ENCODE measurements around the gene NTSR1.

NTSR1 gene

DNA sequence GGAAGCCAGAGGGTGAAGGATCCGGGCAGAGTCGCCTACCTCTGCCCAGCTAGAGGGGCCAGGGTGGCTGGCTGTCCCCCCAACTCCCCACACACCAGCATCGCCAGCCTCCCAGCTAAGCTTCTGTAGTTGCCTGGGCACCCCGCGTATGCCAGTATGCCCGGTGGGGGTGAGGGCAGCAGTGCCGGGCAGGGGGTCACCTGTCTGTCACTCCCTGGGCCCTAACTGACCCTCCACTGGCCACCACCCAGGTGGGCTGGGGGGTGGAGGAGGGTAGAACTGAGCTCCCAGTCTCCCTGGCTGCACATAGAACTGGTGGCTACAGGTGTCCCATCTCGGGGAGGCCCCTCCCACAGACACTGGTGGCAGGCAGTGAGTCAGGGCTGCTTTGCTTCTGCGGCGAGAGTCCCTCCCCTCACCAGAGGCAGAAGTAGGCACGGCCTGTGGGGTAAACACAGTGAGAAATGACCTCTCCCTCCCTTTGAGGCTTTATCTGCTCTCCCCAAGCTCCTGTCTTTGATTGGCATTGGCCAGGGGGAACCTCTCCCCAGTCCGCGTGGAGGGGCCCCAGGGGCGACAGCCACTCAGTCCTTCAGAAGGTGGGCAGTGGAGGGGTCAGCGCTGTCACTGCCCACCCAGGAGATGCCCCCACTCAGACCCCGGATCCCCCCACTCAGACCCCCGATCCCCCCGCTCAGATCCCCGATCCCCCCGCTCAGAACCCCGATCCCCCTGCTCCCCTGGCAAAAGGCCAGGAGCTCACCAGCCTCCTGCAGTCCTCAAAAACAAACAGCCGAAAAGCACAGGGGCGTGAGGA is 2.5 kb downstream of the NTSR1 start:
- peak; percentile 28 for DNase-seq

DNA sequence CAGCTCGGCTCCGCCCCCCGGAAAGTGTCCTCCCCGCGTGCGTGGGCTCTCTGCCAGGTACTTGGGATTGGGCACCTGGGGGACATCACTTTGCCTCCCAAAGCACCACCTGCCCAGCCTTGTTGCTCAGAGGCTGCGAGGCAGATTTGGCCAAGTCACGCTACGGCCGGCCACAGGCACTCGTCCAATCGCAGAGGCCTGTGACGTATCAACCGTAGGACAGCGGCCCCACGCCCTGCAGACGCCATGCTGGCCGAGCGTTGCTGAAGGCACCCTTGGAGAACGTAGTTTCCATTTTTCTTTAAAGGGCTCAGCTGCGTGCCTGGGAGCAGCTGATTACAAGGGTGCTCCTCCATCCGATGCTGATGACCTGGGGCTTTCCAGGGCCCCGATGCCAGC is 3.1 kb downstream of the NTSR1 start:
- no peak for DNase-seq

DNA sequence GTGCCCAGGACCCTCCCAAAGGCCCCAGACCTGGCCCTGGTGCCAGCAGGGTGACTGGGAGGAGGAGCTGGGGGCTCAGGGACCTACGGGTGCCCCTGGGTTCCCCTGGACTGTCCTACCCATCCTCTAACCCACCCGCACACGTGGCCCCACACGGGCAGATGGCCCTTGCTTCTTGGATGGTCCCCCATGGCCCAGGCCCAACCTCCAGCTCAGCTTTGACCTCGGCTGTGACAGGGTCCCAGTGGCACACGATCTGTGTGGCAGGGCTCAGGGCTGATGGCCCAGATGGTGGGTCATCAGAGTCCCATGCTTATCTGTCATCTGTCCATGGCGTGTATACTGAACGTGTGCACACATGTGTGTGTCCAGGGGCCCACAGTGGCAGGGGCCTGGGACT is 4.0 kb downstream of the NTSR1 start:
- no peak for DNase-seq

DNA sequence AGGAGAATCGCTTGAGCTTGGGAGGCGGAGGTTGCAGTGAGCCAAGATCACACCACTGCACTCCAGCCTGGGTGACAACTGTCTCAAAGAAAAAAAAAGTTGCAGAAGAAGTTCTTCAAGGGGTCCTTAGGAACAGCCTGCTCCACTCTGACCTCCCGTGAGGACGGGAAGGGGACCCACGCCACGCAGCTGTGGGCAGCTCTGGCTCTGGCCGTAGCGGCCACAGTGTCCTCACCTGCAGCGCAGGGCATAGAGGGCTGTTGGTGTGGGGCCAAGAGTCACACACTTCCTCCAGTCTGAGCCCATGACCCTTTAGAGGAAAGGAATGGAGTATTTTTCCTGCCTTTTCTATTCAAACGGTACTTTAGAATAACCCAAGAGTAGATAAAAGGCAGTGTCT is 5.4 kb downstream of the NTSR1 start:
- no peak for DNase-seq

DNA sequence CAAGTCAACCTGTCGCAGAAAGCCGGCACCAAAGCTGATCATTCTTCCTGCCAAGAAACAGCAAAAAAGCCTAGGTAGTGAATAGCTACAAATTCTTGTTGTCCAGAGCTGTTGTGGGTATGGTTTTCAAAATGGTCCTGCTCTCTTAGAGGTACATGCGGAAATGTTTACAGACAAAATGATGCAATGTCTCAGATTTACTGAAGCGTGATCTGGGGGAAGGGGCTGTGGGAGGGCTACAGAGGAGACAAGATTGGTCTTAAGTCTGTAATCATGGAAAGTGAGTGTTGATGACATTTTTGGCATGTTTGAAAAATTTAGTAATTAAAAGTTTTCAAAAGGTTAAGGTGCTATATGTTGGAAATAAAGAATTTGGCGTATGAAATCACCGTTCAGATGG is 6.2 kb downstream of the NTSR1 start:
- no peak for DNase-seq

DNA sequence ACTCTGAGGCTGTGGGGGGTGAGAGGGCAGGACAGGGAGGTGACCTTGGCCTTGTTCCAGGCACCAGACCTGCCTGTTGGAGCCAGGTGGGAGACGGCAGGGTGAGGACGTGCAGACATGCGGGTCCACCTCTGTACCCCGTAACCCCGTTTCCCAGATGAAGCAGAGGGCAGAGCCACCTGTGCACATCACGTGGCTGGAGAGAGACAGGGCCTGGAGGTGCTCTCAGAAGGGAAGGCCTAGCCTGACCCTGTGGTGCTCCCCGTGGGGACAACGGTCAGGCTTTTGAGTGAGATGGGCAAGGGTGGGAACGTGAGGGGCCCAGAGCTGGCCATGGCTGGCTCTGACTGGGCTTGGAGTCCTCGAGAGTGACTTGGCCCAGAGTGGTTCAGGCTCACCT is 6.6 kb downstream of the NTSR1 start:
- no peak for DNase-seq

DNA sequence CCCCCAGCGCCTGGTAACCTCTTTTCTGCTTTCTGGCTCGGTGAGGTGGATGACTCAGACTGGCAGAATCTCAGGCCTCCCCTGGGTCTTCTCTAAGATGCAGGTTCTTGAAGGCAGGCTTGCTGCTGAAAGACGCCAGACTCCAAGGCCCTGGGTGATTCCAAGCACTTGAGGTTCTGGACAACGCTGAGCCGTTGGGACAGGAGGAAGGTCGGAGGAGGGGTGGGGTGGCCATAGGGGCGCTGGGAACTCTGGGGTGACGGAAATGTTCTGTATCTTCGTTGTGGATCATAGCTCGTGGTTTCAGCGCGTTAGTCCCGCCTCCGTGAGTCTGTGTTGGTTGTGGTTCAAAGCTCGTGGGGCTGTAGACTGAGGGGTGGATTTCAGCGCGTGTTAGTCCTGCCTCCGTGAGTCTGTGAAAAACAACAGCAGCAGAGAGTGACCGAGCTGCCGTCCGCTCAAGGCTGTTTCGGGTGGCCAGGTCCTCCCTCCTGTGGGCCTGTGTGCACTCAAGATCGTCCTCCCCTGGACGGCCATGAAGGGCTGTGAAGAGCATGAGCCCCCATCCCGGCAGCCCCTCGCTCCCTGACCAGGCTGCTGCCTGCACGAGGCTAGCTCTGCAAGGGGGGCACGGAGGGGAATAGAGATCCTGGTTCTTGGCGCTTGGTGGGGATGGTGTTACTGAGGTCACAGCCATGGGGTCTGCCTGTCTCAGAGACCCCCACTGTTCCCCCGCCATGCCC is 7.7 kb downstream of the NTSR1 start:
- no peak for DNase-seq

DNA sequence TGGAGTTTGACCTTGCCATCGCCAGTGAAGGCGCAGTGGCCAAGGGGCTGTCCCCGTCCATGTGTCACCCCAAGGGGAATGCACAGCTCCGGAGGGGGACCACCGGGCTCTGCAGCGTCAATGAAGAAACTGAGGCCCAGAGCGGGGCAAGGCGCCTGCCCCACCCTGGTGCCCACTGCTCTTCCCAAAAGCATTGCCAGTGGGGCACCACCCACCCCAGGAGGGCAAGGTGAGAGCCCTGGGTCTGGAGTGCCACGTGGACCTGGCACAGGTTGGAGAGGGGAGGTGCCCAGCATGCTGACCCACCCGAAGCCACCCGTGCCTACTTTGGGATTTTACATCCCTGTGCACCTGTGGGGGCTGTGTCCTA is 8.3 kb downstream of the NTSR1 start:
- no peak for DNase-seq

DNA sequence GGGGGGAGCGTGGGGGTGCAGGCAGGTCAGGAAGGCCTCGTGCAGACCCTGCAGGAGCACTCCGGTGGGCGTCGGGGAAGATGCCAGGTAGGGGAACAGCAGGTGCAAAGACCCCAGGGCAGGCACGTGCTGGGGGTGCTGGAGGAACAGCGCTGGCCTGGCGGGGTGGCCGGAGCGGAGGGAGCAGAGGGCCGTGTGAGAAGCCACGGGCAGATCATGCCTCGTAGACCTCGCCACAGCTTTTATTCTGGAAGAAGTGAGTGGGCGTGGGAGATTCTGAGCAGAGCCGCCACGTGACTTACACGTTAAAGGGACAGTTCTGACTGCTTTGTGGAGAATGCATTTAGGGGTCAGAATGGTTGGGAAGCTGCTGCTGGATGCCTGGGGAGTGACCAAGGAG is 9.3 kb downstream of the NTSR1 start:
- DNase-seq: no peak

DNA sequence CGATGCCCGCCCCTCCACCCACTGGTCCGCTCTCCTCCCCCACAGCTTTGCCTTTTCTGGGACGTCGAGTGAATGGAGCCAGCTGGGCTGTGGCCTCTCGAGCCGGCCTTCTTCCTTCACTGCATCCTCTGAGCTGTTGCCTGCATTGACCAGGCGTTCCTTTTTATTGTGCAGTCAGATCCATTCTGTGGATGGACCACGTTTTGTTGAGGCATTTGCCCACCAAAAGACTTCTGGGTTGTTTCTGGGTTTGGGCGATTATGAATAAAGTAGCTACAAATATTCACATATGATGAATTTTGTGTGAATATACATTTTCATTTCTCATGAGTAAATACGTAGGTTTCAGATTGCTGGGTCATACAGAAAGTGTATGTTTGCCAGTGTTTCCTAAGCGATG is 9.9 kb downstream of the NTSR1 start:
- no peak for DNase-seq

DNA sequence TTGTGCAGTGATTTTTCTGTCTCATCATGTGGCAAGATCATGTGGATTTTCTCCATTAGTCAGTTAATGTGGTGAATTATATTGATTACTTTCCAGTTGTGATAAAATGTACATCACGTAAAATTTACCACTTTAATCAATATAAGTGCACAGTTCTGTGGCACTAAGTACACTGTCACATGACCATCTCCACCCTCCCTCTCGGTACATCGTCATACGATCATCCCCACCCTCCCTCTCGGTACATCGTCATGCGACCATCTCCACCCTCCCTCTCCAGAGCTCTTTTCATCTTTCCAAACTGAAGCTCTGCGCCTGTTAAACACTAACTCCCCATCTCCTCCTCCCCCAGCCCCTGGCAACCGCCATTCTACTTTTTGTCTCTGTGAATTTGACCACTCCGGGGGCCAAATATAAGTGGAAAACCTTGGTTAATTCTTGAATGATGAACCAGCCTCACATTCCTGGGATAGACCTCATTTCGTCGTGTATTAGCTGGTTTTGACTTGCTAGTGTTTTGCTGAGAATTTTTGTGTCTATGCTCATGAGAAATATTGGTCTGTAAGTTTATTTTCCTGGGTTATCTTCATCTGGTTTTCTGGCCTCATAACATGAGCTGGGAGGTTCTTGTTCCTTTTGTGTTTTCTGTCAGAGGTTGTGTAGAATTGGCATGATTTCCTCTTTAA is 10.8 kb downstream of the NTSR1 start:
- no peak for DNase-seq

DNA sequence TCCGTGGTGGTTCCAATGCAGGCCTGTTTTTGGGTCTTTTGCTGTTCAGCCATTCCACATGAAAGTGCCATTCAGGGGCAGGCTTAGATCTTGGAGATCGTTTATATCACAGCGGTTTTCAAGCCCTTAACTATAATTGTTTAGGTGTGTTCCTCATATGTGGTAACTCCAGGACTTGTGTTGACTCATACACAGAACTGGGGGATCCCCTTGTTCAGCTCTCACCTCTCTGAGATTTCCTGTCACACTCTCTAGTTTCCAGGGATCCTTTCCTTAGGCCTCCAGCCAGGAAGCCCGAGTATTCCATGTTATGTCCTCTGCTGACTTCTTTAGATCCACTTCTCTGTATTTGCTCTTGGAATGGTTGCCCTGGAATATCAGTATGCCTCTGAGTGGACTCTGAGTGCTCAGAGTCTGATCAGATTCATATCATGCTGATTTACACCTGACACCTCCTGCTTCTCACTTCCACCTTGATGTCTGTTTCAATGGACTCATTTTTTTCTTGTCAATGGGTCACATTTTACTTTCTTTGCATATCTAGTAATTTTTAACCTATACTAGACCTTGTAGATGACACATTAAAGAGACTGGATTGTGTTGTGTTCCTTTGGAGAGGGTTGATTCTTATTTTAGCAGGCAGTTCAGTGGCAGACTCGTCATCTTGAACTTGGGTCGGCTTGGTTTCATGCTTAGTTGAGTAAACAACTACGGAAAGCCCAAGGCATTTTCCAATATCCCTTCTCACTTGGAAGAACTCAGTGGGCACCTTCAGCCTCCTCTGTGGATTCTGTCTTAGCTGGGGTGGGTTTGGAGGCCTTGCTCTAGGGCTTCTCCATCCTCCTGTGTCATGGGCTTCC is 13.1 kb downstream of the NTSR1 start:
- no peak for DNase-seq

DNA sequence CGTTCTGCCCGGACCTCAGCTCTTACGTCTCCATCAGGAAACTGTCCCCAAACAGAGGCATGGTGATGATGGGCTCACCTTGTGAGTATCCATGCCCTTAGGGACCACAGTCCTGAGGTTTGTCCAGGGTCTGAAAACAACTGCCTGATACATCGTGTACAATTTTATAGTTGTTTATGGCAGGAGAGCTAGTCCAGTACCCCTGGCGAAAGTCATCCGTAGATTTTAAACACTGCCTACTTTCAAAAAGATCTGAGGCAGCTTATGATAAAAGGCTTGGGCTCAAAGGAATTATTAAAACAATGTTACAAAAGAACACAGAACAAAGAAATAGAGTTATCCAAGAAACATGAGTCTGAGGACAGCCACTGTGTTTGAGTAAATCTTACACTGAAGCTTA is 14.0 kb downstream of the NTSR1 start:
- DNase-seq: no peak

DNA sequence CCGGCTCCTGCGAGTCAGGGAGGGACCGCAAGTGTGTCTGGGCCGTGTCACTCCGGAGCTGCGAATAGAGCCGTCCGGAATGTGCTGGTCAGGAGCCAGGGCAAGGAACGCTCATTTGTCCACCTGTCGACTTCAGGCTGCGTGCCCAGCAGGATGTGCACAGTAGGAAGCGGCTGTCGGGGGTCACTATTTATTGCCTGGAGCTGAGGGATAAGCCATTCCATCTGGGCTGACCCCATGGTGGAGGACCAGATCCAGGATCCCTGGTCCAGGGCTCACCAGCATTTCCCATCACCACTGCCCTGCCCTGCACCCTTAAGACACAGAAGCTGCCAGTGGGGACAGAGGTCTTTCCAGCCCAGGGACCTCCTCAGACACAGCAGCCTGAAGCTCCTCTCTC is 14.7 kb downstream of the NTSR1 start:
- no peak for DNase-seq

DNA sequence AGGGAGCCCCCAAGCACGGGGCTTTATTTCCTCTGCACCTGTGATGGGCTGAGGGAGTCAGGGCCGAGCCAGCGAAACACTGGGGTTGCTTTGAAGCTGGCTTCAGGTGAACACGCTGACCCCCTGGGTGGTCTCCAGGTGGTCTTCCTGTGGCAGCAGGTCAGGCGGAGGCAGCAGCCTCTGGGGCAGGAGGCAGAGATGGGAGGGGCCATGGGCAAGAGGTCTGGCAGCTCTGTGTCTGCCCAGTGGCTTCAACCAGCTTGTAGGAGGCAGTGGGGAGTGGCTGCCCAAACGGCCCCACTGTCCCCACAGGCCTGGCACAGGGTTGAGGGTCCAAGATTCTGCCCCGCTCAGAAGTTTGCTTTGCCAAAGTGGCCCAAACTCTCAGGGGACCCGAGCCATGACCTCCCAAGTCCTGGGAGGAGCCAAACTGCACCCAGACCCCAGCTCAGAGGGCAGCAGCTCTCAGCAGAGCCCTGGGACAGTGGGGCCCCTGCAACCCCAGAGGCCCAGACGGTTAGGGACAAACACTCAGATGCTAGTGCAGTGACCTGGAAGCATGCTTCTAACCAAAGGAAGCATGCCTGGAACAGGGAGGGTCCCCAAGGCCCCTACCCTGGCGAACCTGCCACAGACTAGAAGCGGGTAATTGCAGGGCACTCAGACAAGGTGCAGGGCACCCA is 15.3 kb downstream of the NTSR1 start:
- no peak for DNase-seq

DNA sequence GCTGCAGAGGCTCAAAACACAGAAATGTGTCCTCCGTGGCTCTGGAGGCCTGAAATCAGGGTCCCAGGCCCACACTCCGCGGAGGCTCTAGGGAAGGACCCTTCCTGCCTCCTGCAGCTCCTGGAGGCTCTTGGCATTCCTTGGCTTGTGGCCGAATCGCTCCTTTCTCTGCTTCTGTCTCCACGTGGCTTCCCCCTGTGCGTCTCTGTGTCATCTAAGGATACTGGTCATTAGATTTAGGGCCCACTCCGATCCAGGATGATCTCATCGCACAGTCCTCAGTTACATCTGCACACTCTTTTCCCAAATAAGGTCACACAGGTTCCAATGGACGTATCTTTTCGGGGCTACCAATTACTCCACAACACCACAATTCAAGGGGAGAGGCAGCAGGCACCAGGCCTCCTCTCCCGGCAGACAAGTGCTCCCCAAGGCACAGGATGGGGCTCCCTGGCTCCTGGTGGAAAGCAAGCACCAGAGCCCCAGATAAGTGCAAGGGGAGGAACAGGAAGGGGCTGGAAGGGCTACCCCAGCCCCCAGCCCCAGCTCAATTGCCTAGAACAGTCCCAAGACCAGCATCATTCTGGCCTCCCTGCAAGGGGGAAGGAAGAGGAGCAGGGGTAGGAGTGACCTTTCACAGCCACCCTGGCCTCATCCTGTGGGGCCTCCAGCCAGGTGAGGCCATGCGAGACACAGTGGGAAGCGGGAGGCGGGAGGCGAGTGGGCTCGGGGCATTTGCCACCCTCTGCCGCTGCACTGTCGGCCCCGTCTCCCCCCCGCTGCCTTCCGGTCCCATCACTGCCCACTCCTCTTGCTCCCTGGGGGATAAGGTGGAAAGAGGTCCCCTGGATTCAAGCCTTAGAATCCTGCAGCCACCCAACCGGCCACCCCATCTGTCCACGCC is 16.3 kb downstream of the NTSR1 start:
- DNase-seq: no peak

DNA sequence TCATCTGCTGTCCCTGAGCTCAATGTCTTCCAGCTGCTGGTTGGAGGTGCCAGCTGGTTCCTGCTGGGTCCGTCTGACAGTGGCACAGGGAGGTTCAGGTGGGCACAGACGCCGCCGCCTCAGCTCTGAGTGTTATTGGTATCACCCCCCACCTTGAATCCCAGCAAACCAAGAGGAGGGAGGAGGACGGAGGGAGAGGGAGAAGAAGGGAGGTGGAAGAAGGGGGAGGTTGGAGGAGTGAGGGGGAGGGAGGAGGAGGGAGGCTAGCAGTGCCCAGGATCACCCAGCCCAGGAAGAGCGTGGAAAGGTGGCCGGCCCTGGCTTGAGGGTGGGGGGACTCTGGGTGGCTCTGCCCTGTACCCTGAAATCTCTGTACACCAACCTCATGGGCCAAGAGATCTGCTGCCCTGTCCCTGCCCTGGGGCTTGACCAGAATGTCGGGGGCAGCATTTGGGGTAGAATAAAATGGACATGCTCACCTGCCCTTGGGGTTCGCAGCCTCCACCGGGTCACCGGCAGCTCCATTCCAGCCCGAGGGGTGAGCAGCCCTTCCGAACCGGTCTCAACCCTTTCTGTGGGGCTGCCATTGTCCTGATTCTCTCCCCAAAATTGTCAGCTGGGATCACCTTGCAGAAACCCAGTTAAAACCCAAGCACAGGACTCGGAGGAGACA is 17.1 kb downstream of the NTSR1 start:
- no peak for DNase-seq

DNA sequence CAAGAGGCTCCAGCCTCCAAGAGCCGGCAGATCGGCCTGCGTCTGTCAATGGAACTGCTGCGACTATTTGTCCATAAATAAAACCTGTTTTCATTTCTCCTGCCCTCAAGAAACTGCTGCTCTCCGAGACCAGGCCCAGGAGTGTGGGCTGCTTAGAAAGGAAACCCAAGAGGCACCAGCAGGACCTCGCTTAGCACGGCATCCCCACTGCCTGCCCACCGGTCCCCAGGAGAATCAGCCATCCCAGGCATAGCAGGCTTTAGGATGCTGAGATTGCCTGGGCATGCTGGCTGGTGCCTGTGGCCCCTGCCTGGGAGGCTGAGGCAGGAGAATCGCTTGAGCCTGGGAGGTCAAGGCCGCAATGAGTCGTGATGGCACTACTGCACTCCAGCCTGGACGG is 17.6 kb downstream of the NTSR1 start:
- DNase-seq: no peak

DNA sequence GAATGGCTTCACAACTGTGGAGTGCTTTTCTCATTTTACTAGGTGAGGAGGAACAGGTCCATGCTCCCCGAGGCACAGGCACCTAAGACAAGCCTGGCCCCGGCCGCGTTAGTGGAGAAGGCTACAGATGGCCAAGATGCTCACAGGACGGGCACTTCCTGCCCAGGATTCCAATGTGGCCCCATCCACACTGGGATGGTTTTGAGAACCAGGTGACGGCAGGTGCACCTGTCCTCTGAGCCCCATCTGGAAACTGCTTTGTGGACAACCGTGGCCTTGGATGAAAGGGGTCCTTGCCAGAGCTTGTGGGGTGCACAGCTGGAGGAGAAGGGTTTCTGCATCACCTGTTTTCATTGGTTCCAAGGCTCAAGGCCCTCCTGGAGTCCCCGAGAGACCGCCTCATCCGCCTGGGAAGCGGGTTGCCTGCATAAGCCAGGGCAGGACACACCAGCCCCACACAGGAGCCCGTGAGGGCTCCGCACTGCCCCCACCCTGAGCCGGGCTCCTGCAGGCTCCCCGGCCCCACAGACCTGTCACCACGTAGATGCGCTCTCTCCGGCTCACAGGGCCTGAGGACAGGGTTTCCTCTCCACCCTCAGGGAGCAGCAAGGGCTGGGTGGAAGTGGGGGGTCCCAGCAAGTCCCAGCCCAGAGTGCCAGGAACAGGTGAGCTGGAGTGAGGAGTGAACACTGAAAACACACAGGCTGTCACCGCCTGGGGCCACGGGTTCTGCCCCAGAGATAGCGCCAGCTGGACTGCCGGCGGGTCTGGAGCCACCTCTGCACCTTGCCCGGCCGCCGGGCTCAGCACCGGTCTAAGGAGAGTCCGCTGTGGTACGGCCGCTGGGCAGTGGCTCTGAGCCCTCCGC is 18.3 kb downstream of the NTSR1 start:
- DNase-seq: no peak

DNA sequence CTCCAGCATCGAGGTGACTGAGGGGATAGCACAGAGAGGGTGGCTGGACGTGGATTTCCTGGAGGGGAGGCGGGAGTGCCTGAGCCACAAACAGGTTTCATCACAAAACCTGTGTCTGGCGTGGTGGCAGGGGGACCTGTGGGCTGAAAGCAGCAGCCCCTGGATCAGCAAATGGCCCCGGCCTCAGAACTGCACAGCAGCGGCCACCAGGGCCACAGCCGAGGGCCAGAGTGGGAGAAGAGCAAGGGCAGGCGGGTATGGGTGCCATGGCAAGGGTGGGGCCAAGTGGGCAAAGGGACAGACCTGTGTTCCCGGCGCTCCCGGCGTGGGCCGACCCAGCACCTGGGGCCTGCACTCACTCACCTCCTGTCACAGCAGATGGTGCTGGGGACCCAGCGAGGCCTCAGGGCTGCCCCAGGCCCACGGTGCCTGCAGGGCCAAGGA is 19.0 kb downstream of the NTSR1 start:
- DNase-seq: no peak
